NCI-H510A (cell line): ENCODE results near the gene ABCC4.

Experiments
- DNase-seq: peaks from one replicate; lab custom pipeline; 2025; lab: John Stamatoyannopoulos, UW

Gene ABCC4

GRCh38 chr13:94994506-94994905 lies 306.7 kb downstream of the ABCC4 start:
- no peak for DNase-seq

- DNase-seq: no peak
Measured at GRCh38 chr13:94993616-94994015, 307.6 kb downstream of the ABCC4 start.

DNA sequence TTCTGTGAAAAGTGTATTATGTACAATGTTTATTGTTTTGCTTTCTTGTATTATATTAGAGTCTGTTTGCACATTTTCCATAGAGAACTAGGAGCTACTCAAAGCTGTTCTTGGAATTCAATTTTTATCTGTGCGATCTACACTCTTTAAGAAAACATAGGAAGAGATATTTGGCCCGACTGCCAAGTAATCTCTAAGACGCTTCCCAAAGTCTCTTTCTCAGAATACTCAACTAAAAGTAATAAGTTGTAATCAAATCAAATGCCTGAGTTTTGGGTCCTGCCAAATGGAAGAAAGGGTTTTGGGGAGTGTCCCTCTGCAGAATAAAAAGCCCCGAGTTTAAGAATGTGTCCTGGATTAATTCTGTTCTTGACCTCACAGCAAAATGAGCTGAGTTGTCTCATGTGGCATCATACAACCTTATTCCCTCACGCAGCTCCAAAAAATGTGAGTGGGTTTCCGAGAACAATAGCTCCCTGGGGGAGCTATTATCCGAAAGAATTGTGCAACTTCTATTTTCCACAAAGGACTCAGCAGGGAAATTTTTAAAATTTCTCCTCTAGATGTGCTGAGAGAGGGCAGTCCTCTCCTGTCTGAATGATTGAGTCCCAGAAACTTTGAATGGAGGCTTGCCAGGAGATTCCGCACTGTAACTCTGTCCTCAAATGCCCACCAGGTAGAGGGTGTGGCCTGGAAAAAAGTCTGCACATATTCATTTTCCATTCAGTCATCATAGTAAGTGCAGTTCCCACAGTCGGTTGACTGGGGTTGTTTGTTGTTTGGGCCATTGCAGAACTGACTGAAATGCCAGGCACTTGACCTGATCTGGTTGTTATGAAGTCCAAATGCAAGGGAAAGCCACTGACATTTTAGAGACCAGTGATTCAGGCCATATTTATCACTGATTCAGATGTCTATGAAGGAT lies 309.0 kb downstream of the ABCC4 start:
- no peak for DNase-seq

- DNase-seq: peak; percentile 4
Measured at GRCh38 chr13:94988654-94989053, 312.6 kb downstream of the ABCC4 start.

DNA sequence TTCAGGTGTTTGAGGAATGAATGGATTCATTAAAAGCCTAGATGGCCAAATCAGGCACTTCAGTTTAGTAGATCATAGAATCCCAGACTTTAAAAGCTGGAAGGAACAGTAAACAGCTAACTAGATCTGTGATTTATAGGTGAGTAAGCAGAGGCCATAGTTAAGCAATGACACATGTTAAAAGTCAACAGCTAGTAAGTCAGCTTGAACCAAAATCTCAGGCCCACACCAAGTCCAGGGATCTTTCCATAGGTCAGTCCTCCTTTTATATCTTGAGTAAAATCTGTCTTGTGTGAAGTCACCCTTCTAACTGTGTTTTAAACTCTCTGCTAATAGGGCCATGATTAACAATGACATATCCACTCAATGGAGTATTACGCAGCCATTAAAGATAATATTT lies 313.4 kb downstream of the ABCC4 start:
- DNase-seq: no peak

DNA sequence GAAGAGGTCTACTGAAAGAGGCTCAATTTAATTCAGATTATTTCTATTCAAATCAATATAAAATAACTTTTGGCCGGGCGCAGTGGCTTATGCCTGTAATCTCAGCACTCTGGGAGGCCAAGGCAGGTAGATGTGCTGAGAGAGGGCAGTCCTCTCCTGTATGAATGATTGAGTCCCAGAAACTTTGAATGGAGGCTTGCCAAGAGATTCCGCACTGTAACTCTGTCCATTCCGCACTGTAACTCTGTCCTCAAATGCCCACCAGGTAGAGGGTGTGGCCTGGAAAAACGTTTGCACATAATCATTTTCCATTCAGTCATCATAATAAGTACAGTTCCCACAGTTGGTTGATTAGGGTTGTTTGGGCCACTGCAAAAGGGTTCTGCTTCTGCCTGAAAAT lies 314.2 kb downstream of the ABCC4 start:
- no peak for DNase-seq

DNA sequence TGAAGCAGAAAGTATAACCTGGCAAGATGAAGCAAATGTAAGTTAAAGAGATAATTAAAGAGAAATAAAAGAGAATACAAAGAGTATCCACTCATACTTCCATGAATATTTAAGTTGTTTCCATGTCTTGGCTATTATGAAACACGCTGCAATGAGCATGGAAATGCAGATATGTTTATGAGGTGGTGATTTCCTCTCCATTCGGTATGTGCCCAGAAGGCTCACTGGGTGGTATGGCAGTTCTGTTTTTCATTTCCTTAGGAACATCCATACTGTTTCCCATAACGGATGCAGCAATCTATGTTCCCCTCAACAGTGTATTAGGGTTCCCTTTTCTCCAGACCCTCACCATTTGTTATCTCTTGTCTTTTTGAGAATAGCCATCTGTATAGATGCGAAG lies 316.3 kb downstream of the ABCC4 start:
- DNase-seq: no peak

DNA sequence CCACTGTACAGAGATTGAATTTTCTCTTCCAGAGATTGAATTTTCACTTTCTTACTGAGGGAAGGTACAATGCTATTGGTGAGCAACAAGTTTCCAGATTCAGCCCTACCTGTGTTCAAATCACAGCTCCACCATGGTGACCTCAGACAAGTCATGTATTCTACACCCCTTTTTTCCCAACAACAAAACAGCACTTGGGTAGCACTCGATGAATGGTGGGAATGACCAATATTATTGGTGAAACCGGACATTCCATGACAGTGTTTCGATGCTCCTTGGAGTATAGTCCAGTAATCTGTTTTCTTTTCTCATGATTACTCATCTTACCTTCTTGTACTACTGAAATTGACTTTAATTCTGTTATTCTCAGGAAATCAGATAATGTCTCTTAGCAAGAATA lies 322.7 kb downstream of the ABCC4 start:
- no peak for DNase-seq

DNA sequence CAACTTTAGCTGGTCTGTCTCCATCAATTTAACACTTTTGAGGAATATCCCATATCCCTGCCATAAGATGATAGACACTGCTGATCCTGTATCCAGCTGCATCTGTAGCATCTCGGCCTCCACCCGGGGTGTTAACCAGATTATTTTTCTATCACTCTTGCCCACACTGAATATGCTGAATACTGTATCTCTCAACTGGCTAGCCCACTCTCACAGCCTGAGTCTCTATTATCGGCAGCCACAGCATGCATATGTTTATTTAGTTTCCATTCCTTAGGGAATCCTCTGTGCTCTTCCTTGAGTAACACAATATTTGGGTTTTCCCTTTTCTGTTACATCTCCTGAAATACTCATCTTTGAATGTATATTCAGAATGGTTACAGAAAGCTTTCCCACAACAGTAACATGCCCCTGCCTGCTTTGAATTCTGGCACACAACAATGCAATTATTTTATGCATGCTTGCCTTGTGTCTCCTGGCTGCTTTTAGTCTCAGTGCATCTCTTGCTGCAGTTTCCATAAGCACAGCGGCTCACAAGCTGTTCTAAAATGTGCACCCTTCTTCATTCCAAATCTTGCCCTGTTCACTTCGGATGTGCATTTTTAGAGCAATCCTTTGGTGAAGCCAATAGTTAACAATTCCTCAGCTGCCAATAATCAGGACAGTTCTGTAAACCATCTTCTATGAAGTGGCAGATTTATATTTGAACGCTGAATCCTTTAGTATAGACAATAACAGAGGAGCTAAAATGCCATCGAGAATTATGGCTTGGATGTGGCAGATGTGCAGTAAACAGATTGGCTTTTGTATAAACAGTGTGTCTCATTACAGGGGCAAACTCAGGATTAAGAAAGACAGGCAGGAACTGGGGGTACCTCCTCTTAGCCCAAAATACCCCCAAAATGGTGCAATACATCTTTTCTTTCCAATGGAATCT lies 327.0 kb downstream of the ABCC4 start:
- no peak for DNase-seq

- no peak for DNase-seq
Measured at GRCh38 chr13:94972262-94972661, 329.0 kb downstream of the ABCC4 start.
